Activated CD4-positive, alpha-beta T cell treated with anti-CD3 and anti-CD28 coated beads, Interleukin-2, Interleukin-4, amounts not matched to agents 100 ng/mL and 50 ng/mL, durations not matched to agents 16 hours and 8 hours (primary cell): ENCODE measurements around the gene PHLDB1.

Experiments
- DNase-seq: peaks from one replicate; pipeline ENCODE4 v3.0.0-alpha.2; 2020; ENCODE audit warnings: low spot score

Gene PHLDB1

GRCh38 chr11:118688851-118689502 is 81.6 kb downstream of the PHLDB1 start:
- DNase-seq, result no peak

DNA sequence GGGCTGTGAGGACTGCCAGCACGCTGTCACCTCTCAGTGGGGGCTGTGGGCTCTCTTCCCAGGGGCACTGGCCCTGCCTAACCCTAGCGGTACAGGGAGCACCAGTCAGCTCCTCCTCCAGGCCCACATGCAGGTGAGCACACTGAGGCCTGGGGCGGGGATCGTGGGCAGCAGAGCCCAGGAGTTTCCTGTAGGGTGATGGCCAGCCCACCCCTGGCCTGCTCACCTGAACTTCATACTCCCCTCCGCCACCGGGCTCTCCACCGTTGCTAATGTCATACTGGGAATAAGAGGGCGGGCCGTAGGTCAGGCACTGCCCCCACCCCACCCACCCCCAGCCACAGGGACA is 82.1 kb downstream of the PHLDB1 start:
- no peak for DNase-seq

DNA sequence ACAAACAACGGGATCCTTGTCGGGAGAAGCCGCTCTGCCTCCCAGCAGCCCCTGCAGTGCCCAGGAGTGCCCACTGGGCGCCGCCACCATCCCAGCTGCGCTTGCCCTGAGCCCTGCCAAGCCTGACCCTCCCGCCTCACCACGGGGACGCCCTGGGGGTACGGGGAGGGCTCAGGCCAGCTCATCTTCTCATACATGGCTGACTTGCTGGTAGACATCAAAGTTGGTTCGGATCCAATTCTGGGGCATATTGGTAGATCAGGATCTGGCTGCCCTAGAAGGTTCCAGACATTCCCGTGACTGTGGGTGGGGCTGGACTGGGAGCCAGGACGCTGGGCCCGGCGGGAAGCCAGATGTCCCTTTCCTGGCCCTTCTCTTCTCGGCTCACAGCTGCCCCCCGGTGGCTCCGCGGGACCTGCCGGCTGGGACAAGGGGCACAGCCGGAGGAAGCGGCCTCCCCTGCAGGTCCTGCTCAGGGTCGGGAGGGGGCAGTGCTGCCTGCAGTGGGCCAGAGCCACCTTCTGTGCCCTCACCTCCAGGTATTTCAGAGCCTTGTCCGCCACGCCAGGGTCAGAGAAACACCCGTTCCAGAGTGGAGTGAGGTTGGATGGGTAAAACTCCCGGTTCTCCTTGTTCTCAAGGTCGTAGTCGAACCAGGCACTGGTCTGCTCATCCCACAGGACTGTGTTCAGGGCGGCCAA is 82.6 kb downstream of the PHLDB1 start:
- DNase-seq, result peak; percentile 87

DNA sequence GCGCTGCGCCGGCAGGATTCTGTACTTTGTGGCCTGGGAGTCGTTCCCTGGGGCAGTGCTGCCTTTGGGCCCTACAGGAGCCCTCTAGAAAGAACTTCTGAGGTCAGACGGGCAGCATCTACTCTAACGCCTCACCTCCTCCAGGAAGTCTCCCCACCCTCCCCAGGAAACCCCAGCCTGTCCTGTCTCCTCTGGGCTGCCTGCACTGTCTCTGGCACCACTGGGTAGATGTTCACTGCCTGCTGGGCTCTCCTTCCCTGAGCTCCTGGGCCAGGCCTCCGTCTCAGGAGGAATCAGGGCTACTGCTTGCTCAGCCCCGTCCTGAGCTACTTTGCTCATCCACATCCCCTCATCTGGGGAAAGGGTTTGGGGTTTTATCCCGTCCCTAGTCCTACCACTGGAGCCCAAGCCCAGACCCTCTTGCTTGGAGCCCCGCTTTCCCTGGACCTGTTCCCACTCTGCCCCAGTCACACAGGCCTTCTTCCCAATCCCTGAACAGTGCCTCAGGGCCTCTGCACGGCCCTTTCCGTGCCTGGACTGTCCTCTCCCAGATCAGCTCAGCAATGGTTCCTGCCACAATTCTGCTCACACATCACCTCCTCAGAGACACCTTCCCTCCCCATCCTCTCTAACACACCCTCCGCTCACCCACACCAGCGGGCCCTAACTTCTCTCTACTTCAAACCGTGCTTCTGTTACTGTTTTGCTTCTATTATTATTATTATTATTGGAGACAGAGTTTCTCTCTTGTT is 83.3 kb downstream of the PHLDB1 start:
- DNase-seq, result no peak

GRCh38 chr11:118691926-118692830 is 84.8 kb downstream of the PHLDB1 start:
- DNase-seq, result peak; percentile 84

GRCh38 chr11:118694185-118694584 is 86.8 kb downstream of the PHLDB1 start:
- no peak for DNase-seq

GRCh38 chr11:118694771-118695170 is 87.4 kb downstream of the PHLDB1 start:
- no peak for DNase-seq

DNA sequence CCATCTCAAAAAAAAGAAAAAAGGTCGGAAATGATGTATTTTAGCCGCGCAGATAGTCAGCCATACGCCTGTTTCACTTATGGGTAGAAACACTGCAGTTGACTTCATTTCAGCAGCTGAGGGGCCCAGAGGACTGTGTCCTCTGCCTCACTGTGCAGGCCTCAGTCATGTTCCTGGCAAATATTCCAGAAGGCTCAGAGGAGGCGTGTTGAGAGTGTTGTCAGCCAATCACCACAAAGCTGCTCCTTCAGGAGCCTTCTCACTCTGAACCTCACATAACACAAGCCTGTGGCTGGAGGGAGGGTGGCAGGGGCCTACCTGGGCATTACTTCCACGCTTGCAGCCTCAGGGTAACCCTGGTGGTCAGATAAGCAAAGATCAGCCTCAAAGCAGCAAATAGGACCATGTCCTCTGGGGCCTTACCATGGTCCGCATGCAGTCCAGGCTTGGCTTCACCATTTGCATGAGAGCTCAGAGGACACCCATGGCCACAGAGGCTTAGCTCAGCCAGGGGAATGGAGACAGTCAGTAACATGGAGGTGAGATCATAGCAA is 89.3 kb downstream of the PHLDB1 start:
- DNase-seq, result no peak

DNA sequence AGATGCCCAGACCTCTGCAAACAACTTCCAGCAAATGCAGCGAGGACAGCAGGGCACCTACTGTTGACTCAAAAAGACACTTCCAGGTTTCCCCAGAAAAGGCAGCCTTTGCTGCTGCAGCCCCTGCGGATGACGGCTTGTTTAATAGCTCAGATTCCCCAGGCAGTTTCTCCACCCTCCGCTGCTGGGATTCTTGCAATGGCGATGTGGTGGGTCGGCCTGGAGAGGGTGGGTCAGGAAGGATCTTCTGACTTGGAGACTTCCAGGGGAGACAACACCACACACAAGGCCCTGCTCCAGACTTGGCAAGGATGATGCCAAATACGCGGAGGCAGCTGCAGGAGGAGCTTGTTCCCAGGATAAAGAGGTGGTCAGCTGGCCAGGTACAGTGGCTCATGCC is 89.9 kb downstream of the PHLDB1 start:
- no peak for DNase-seq

GRCh38 chr11:118699506-118700220 is 92.2 kb downstream of the PHLDB1 start:
- no peak for DNase-seq

DNA sequence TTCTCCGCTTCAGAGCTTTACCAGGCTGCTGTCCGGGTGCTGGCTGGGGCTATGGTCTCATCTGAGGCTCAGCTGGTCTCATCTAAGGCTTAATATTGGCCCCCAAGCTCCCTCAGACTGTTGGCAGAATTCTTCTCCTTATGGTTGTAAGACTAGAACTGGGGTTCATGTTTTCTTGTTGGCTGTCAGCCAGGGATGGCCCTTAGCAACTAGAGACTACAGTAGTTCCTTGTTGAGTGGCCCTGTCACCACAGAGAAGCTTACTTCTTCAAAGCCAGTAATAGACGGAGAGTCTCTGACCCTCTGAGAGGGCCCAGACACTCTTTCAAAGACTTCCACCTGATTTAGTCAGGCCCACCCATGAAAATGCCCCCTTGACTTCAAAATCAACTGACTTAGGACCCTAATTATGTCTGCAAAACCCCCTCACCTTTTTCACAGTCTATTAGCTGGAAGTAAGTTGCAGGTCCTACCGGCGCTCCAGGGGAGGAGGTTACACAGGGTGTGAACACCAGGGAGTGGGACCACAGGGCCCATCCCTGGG is 96.2 kb downstream of the PHLDB1 start:
- no peak for DNase-seq

GRCh38 chr11:118705111-118705741 is 97.8 kb downstream of the PHLDB1 start:
- peak; percentile 18 for DNase-seq

- DNase-seq, result no peak
Observed at GRCh38 chr11:118705791-118706545, 98.6 kb downstream of the PHLDB1 start.

- DNase-seq, result no peak
Observed at GRCh38 chr11:118706546-118706825, 99.1 kb downstream of the PHLDB1 start.
